HepG2 (cell line): ENCODE data around the gene PDE2A.

Experiments used
- CBX1 ChIP-seq: IDR thresholded peaks from one replicate; pipeline ENCODE4 v1.6.1; 2016; ENCODE audit warnings: antibody characterized with exemption, low read depth
- E2F1 ChIP-seq: sonication (generic); formaldehyde crosslinking; IDR thresholded peaks from 2 replicates; pipeline ENCODE4 v1.5.0; 2020; ENCODE audit warnings: missing genetic modification reagents
- EZH2 ChIP-seq: conservative IDR thresholded peaks from 2 replicates; pipeline ENCODE4 v1.6.1; 2012; ENCODE audit warnings: mild to moderate bottlenecking, low read depth, low read length, moderate library complexity
- FIP1L1 ChIP-seq: fragments of 200-400 bp; formaldehyde crosslinking; IDR thresholded peaks from 2 replicates; pipeline ENCODE4 v1.6.1; 2018; ENCODE audit warnings: low read depth, mild to moderate bottlenecking, low read length, moderate library complexity, borderline replicate concordance; ENCODE audit not compliant: insufficient read depth
- RAD21 ChIP-seq: fragments of 450-650 bp; formaldehyde crosslinking; IDR thresholded peaks from 2 replicates; pipeline ENCODE4 v1.5.0; 2020; ENCODE audit warnings: mild to moderate bottlenecking
- SRF ChIP-seq: IDR thresholded peaks from 2 replicates; pipeline ENCODE4 v1.6.1; 2011; ENCODE audit warnings: mild to moderate bottlenecking, low read depth, low read length, moderate library complexity
- STAG1 ChIP-seq: sonication (generic); formaldehyde crosslinking; IDR thresholded peaks from 2 replicates; pipeline ENCODE4 v1.4.0; 2020; ENCODE audit warnings: missing genetic modification reagents
- TCF12 ChIP-seq, 2 experiments: fragments of 450-650 bp in 1 of 2; sonication (generic) in 1 of 2; formaldehyde crosslinking in 1 of 2; IDR thresholded peaks; 2 replicates each; pipeline versions ENCODE4 v1.6.1 to v1.8.0; 2017 to 2022; ENCODE audit warnings: antibody characterized with exemption in 1 of 2, mild to moderate bottlenecking in 1 of 2, missing genetic modification reagents in 1 of 2, moderate library complexity in 1 of 2
- ZNF143 ChIP-seq: sonication (generic); formaldehyde crosslinking; IDR thresholded peaks from 2 replicates; pipeline ENCODE4 v1.4.0; 2020; ENCODE audit warnings: missing genetic modification reagents
- TF ChIP-seq, protein P1 (sequence below): sonication (generic); formaldehyde crosslinking; IDR thresholded peaks from 2 replicates; pipeline ENCODE4 v1.4.0; 2020; ENCODE audit warnings: mild to moderate bottlenecking, missing genetic modification reagents

DNA sequence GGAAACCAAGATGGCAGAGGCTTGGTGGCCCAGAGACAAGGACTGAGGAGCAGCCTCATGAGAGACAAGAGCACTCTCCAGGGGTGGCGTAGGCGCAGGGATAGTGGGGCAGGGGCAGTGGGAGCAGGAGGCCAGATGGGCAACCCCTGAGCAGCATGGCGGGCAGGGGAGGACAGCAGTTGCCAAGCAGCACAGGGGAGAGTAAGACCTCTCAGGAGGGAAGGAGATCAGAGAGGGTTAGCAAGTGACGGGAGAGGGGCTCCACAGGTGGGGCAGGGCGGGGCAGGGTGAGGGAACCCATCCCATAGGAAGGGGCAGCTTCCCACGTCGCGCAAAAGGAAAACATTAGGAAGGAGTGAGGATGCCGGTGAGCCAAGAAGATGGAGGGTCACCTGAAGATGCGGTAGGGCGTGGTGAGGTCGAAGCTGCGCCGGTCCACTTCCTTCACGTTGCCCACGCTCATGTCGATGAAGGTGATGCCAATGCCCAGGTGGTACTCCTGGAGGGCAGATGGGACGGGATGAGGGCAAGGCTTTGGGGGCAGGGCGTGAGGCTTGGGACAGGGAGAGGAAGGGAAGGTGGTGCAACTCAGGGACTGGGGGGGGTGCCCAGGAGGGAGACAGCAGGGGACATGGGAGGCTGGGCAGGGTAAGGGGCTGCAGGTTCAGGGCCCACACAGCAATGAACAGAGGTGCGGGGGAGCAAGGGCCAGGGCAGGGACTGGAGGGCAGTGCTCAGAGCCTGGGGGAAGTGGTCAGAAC lies 35.4 kb upstream of the PDE2A start:
- TF ChIP-seq SRF (no peak), STAG1 (no peak), FIP1L1 (no peak), ZNF143 (CRISPR knock-in tag) (no peak), CBX1 (no peak), TCF12 (IDR thresholded peaks at IDR 0.05) (no peak), TCF12 (CRISPR knock-in tag; IDR thresholded peaks at IDR 0.05) (no peak), E2F1 (CRISPR knock-in tag) (no peak), RAD21 (CRISPR knock-in tag) (no peak), EZH2 (no peak)
- TF ChIP-seq, protein P1, sequence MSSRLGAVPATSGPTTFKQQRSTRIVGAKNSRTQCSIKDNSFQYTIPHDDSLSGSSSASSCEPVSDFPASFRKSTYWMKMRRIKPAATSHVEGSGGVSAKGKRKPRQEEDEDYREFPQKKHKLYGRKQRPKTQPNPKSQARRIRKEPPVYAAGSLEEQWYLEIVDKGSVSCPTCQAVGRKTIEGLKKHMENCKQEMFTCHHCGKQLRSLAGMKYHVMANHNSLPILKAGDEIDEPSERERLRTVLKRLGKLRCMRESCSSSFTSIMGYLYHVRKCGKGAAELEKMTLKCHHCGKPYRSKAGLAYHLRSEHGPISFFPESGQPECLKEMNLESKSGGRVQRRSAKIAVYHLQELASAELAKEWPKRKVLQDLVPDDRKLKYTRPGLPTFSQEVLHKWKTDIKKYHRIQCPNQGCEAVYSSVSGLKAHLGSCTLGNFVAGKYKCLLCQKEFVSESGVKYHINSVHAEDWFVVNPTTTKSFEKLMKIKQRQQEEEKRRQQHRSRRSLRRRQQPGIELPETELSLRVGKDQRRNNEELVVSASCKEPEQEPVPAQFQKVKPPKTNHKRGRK (CRISPR knock-in tag): no peak
